NCI-H2029 treated with DMSO at 0.1 percent for 48 hours (cell line): ENCODE results near the gene TNP2.
"Not testable (repeated sequence)": the region's sequence is repeated elsewhere in the genome, so short reads cannot be mapped to it uniquely, and the experiment has no call there.

Experiments used
- DNase-seq: peaks from one replicate; lab custom pipeline; 2025; lab: John Stamatoyannopoulos, UW

Gene TNP2

DNA sequence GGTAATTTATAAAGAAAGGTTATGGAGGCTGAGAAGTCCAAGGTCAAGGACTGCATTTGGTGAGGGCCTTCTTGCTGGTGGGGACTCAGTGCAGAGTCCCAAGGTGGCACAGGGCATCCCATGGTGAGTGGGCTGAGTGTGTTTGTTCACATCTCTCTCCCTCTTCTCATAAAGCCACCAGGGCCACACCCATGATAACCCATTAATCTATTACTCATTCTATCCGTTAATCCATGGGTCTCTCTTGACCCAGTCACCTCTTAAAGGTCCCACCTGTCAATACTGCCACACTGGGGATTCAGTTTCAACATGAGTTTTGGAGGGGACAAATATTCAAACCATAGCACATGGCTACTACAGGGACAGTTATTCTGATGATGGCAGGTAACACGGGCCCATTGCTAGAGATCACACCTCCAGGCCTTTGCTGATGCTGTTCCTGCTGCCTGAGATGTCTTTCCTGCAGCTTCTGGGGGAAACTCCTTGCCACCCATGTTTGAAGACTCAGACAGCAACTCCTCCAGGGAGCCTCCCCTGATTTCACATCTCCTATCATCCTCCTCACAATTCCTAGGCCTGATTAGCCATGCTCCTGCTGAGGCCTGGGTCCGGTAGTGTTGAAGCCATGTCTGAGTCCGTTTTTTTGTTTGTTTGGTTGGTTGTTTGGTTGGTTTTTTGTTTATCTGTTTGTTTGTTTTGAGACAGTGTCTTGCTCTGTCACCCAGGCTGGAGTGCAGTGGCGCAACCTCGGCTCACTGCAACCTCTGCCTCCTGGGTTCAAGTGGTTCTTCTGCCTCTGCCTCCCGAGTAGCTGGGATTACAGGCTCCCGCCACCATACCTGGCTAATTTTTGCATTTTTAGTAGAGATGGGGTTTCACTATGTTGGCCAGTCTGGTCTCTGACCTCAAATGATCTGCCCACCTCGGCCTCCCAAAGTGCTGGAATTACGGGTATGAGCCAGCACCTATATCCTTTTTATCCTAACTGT, 29.2 kb downstream of the TNP2 start:
- no peak for DNase-seq

GRCh38 chr16:11238272-11239202, 30.6 kb downstream of the TNP2 start:
- DNase-seq: no peak

DNA sequence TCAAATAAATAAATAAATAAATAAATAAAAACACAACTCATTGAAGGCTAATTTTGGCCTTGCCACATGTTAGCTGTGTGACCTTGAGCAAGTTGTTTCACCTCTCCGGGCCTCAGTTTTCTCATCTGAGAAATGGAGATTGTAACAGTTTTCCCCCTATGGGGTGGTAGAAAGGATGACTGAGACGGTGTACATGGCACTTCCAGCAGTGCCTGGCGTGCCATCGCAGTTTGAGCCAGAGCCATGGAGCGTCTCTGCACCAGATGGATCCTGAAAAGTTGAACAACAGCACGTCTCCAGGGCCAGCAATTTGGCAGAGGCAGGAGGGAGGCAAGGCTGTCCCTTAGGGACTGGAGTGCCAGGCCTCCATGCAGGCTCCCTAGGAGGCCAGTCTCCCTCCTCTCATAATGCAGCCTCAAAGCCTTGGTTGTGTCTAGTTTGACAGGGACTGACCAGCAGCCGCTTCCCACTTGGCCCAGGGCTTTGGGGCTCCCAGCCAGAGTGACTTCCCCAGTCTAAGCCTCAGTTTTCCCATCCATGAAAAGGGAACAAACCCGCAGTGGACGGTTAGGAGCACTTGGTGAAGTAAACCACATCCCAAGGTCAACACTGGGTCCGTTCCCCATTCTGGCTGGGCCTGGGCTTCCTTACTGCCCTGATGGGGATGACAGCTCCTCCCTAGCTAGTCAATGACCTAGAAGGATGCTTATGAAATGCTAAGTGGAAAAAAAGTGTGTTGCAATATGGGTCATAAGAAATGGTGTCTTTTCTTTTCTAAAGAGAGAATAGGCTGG, 32.5 kb downstream of the TNP2 start:
- DNase-seq: no peak

DNA sequence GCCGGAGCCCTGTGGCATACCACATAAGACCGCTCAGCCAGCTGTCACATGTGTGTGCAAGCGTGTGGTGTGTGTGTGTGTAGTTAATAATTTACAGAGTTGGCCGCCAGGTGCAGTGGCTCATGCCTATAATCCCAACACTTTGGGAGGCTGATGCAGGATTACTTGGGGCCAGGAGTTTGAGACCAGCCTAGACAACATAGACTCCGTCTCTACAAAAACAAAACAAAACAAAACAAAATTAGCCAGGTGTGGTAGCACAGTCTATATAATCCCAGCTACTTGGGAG, 33.5 kb downstream of the TNP2 start:
- DNase-seq: no peak

DNA sequence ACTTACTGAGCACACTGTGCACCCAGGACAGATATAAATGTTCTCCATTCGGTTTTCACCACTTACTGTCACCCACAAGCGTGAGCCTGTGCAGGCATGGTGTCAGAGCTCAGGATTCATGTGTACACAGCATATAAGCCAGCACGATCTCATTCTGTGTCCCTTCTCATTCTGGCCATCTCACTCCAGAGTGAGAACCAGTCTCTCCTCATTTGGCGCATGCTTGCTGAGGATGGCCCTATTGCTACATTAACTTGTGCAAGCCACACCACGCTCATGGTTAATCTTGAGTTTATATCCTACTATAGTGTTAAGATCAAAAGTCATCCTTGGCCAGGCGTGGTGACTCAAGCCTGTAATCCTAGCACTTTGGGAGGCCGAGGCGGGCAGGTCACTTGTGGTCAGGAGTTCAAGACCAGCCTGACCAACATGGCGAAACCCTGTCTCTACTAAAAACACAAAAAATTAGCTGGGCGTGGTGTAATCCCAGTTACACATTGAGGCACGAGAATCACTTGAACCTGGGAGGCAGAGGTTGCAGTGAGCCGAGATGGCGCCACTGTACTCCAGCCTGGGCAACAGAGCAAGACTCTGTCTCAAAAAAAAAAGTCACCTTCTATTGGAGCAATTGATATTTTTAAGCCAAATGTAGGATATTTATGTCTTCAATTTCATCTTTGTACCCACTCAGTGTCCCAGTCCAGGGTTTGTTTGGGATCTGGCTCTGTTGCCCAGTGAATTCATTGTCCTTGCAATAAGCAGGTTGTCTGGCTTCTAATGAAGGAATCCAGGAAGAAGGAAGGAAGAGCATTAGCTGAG, 34.0 kb downstream of the TNP2 start:
- no peak for DNase-seq

- DNase-seq: no peak
Measured at GRCh38 chr16:11233727-11234376, 35.3 kb downstream of the TNP2 start.

DNA sequence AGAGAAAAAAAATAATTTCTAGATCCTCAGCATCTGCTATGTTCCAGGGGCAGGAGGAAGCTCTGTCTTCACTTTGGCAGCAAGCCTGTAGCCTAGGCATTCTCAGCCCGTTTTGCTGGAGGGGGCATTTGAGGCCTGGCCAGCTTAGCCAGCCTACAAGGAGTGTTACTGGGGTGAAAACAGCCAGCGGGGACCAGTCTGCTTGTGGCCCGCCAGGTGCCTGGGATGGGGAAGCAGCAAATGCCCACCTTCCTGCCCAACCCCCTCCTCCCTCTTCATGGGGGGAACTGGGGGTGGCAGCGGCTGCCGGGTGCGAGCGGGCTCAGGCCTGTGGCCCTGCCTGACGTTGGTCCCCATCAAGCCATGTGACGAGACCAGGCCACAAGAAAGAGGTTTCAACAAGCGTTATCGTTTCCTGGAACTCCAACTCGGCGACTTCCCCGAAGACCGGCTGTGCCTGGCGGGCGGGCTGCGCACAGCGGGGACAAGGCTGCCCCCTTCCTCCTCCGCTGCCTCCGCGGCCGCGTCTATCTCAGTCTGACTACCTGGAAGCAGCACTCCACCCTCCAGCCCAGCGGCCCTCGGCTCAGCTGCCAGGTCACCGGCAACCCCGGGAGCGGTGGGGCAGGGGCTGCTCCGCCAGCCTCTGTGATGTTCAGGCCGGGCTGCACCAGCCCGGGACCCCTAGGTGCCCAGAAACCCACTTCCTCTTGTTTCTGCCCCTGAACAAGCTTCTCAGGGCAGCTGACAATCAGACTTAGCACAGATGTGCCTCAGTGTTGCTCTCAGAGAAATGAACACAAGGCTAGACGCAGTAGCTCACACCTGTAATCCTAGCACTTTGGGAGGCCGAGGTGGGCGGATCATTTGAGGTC, 36.0 kb downstream of the TNP2 start:
- no peak for DNase-seq

GRCh38 chr16:11232302-11232851, 36.7 kb downstream of the TNP2 start:
- DNase-seq: no peak

DNA sequence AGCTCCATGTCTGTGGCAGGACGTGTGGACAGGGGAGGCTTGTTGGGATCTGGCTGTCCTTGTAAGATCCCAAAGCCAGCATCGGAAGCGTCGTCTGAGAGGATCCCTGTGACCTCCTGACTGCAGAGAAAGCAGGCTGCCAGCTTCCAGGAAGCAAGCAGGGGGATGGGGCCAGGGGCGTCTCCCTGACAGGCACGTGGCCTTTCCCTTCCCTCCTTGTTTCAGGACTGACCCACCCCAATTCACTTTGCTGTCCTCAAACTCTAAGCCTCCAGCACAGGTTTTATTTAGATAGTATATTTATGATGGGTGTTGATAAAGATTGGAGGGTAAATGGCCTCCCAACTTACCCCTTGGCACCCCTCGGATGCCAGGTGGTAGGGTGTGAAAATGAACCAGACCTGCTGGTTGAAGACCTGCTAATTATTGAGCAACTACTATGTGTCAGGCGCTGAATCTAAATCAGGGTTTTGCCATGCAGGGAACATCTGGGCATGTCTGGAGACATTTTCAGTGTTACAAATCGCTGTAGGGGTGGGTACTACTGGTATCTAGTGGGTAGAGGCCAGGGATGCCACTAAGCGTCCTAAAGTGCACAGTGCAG, 37.7 kb downstream of the TNP2 start:
- no peak for DNase-seq

GRCh38 chr16:11229906-11230305, 39.2 kb downstream of the TNP2 start:
- DNase-seq: peak; percentile 83

DNA sequence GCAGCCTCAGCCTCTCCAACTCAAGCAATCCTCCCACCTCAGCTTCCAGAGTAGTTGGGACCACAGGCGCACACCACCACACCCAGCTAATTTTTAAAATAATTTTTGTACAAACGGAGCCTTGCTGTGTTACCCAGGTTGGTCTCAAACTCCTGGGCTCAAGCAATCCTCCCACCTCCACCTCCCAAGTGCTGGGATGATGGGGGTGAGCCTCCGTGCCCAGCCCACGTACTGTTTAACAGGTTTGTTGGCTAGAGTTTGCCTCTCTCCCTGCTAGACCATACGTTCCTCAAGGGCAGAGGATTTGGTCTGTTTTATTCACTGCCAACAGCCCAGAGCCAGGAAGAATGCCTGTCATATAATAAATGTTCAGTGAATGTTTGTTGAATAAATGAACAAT, 39.7 kb downstream of the TNP2 start:
- no peak for DNase-seq

DNA sequence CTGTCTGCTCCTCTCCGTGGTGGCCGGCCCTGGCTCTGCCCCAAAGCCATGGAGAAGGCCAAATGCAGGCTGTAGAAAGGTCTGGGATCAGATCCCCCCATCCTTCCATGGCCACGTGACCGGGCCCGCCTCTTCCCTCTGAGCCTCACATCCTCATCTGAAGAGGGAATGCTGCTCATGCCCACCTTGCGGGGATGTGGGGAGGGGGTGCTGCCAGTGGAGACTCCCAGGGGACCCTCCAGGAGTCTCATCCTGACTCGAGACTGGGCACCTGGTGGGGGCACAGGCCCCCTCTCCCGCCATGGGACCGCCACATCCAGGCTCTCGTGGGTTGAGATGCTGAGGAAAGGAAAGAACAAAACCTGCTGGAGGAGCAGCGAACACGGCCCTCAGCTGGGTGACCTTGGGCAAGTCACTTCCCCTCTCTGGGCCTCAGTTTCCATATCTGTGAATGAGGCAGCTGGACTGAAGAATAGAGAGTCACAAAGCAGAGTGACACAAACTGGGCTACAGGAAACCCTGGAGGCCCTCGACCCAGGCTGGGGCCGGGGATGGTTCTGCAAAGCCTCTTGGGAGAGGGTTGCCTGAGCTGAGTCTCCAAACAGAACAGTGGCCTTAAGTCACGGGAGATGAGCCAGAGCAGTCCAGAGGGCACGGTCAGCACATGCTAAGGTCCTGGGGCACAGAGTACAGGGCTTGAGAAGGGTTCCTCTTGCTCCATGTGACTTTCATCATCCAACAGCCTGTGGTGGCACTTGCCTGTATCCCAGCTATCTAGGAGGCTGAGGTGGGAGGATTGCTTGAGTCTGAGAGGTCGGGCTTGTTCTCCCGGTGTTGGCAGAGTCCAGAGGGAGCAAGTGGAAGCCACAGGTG, 43.2 kb downstream of the TNP2 start:
- DNase-seq: no peak

GRCh38 chr16:11224894-11225676, 44.0 kb downstream of the TNP2 start:
- DNase-seq: no peak

- DNase-seq: no peak
Measured at GRCh38 chr16:11224096-11224893, 44.8 kb downstream of the TNP2 start.

DNA sequence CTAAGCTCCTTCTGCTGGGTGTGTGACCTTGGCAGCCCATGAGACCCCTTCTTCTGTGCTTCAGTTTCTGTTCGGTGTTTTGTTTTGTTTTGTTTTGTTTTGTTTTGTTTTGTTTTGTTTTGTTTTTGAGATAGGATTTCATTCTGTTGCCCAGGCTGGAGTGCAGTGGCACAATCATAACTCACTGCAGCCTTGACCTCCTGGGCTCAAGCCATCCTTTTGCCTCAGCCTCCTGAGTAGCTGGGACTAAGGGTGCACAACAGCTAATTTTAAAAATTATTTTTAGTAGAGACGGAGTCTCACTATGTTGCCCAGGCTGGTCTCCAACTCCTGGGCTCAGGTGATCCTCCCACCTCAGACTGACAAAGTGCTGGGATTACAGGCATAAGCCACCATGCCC, 48.6 kb downstream of the TNP2 start:
- not testable (repeated sequence) for DNase-seq

DNA sequence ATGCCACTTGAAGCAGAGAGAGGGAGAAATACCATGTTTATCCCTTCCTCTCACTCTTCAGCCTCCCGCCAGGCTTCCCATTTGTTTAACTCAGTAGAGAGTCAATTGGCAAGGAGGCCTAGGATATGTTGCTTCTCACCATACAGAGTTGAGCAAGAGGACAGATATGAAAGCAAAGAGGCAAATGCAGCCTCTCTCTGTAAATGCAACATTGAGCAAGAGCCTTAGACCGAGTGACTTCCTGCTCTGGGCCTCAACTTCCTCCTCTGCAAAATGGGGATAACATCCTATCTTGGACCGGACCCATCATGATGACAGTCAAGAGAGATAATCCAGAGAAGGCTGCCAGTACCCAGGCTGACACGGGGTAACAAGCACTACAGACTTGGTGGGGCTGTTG, 49.9 kb downstream of the TNP2 start:
- no peak for DNase-seq
